Muscle layer of colon (tissue), 2 donors: ENCODE data around the gene RASAL1.

Experiments used
- H3K27ac ChIP-seq: one replicate; pipeline ENCODE4 v1.7.0; 2013; ENCODE audit warnings: low read depth, mild to moderate bottlenecking, low read length, moderate library complexity
- H3K27me3 ChIP-seq, 2 donors: one replicate each; pipeline ENCODE4 v1.7.0; 2013; ENCODE audit warnings: low read length in 2 of 2, mild to moderate bottlenecking in 2 of 2; ENCODE audit not compliant: insufficient read depth in 2 of 2, control insufficient read depth in 1 of 2
- H3K36me3 ChIP-seq: one replicate; pipeline ENCODE4 v1.7.0; 2013; ENCODE audit warnings: mild to moderate bottlenecking, low read length; ENCODE audit not compliant: insufficient read depth
- H3K4me1 ChIP-seq: one replicate; pipeline ENCODE4 v1.7.0; 2013; ENCODE audit warnings: mild to moderate bottlenecking, low read length; ENCODE audit not compliant: insufficient read depth
- H3K4me3 ChIP-seq, 2 donors: one replicate each; pipeline ENCODE4 v1.7.0; 2013; ENCODE audit warnings: low read length in 2 of 2, low read depth in 1 of 2, mild to moderate bottlenecking in 1 of 2, moderate library complexity in 1 of 2
- H3K9ac ChIP-seq: one replicate; pipeline ENCODE4 v1.7.0; 2013; ENCODE audit warnings: low read length
- H3K9me3 ChIP-seq: one replicate; pipeline ENCODE4 v1.7.0; 2013; ENCODE audit warnings: mild to moderate bottlenecking, low read length
- donor health status: abdominal sarcoma.
- donor health status: Adenocarcinoma of cecum.

RASAL1 gene

GRCh38 chr12:113056381-113056630 lies 79.3 kb downstream of the RASAL1 start:
- no peaks in the 10 kb centered on the region for H3K36me3 ChIP-seq
- H3K4me1 ChIP-seq: no peaks in the 10 kb centered on the region
- no peak overlapping the region for H3K27ac ChIP-seq
- H3K9me3 ChIP-seq: no peaks in the 10 kb centered on the region
- H3K9ac ChIP-seq: no peak overlapping the region
- no peak overlapping the region for H3K4me3 ChIP-seq
- peaks cover 8 to 33% of the 10 kb centered on the region in 2 donors for H3K27me3 ChIP-seq

GRCh38 chr12:113055594-113056380 lies 79.8 kb downstream of the RASAL1 start:
- no peak overlapping the region for H3K4me3 ChIP-seq

GRCh38 chr12:113054948-113055486 lies 80.5 kb downstream of the RASAL1 start:
- H3K27ac ChIP-seq: no peak overlapping the region
- H3K4me1 ChIP-seq: no peaks in the 10 kb centered on the region
- no peaks in the 10 kb centered on the region for H3K36me3 ChIP-seq
- H3K9me3 ChIP-seq: no peaks in the 10 kb centered on the region
- H3K4me3 ChIP-seq: no peak overlapping the region
- peaks cover 8 to 33% of the 10 kb centered on the region in 2 donors for H3K27me3 ChIP-seq
- H3K9ac ChIP-seq: no peak overlapping the region

More at GRCh38 chr12:113055594-113056380, 79.8 kb downstream of the RASAL1 start:
- no peaks in the 10 kb centered on the region for H3K4me1 ChIP-seq
- peaks cover 8 to 33% of the 10 kb centered on the region in 2 donors for H3K27me3 ChIP-seq
- H3K36me3 ChIP-seq: no peaks in the 10 kb centered on the region
- H3K9me3 ChIP-seq: no peaks in the 10 kb centered on the region
- no peak overlapping the region for H3K9ac ChIP-seq
- no peak overlapping the region for H3K27ac ChIP-seq

- H3K36me3 ChIP-seq: no peaks in the 10 kb centered on the region
- no peak overlapping the region for H3K4me3 ChIP-seq
- no peak overlapping the region for H3K9ac ChIP-seq
- no peaks in the 10 kb centered on the region for H3K4me1 ChIP-seq
- peaks cover 8 to 26% of the 10 kb centered on the region in 2 donors for H3K27me3 ChIP-seq
- no peak overlapping the region for H3K27ac ChIP-seq
- no peaks in the 10 kb centered on the region for H3K9me3 ChIP-seq
Measured at GRCh38 chr12:113052326-113052725, 83.2 kb downstream of the RASAL1 start.

- H3K4me1 ChIP-seq: no peaks in the 10 kb centered on the region
- H3K27ac ChIP-seq: no peak overlapping the region
- H3K9me3 ChIP-seq: no peaks in the 10 kb centered on the region
- H3K4me3 ChIP-seq: no peak overlapping the region
- H3K9ac ChIP-seq: no peak overlapping the region
- H3K27me3 ChIP-seq: peaks cover 8 to 20% of the 10 kb centered on the region in 2 donors
- H3K36me3 ChIP-seq: no peaks in the 10 kb centered on the region
Measured at GRCh38 chr12:113051759-113052158, 83.8 kb downstream of the RASAL1 start.

GRCh38 chr12:113050795-113051194 lies 84.8 kb downstream of the RASAL1 start:
- Histone ChIP-seq H3K9ac (no peak overlapping the region), H3K9me3 (no peaks in the 10 kb centered on the region), H3K27me3 (peaks cover 2 to 11% of the 10 kb centered on the region in 2 donors), H3K36me3 (no peaks in the 10 kb centered on the region), H3K4me1 (no peaks in the 10 kb centered on the region), H3K4me3 (no peak overlapping the region), H3K27ac (no peak overlapping the region)

- H3K9ac ChIP-seq: no peak overlapping the region
- H3K4me3 ChIP-seq: no peak overlapping the region
- no peaks in the 10 kb centered on the region for H3K36me3 ChIP-seq
- H3K27me3 ChIP-seq: peaks cover 0 to 6% of the 10 kb centered on the region in 2 donors
- no peak overlapping the region for H3K27ac ChIP-seq
- H3K4me1 ChIP-seq: no peaks in the 10 kb centered on the region
- no peaks in the 10 kb centered on the region for H3K9me3 ChIP-seq
Measured at GRCh38 chr12:113049976-113050742, 85.4 kb downstream of the RASAL1 start.
